Subcutaneous adipose tissue (tissue), 4 donors: ENCODE data around the gene HIPK2. TPM values are rescaled to one million over a fixed set of nuclear protein-coding genes. Genes with fewer than 3 reads are reported as not detected.

ENCODE experiments used
- total RNA-seq, 4 donors: library from RNA; depleted of rRNA; stranded (reverse); fragments of >200 nt; gene quantifications; one replicate each; pipeline ENCODE4 v1.1.0, GENCODE V29; 2016
- TF ChIP-seq, protein P1 (sequence below): fragments of 450-650 bp; IDR thresholded peaks from one replicate; pipeline ENCODE4 v1.5.1; 2016; ENCODE audit warnings: low read depth, mild to moderate bottlenecking, control low read depth, antibody characterized with exemption, moderate library complexity

Gene HIPK2
- total RNA-seq, 4 donors from 2014 or later = 30.4 to 89.8 (median 60.9) TPM

DNA sequence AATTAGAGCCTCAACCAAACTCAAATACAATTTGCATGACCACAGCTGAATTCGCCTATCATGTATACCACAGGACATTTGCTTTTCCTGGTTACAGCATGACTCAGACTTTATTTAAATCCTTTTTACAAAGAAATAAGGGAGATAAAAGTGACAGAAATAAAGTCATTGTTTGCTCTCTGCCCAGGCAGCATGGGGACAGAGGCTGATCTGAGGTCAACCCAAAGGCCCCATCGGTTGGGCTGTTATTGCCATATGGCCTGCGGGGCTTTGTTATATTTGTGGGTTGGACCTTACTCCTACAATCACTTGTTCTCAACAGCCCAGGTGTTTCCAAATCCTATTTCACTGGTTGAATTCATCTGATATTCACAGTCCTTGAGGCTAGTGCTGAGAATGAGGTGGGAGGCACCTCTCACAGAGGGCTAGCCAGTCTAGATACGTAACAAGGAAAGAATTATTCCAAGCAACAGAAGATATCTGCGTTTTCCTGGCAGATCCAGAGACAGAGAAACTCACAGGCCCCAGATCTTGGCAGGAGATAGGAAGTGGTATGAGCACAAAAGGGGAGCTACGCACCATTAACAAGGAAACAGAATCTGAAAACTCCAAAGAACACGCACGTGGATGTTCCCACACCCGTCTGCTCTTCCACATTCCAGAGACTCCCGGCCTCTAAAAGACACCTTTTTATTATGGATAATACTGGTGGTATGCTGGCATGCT is 117.3 kb downstream of the HIPK2 start:
- TF ChIP-seq, protein P1, sequence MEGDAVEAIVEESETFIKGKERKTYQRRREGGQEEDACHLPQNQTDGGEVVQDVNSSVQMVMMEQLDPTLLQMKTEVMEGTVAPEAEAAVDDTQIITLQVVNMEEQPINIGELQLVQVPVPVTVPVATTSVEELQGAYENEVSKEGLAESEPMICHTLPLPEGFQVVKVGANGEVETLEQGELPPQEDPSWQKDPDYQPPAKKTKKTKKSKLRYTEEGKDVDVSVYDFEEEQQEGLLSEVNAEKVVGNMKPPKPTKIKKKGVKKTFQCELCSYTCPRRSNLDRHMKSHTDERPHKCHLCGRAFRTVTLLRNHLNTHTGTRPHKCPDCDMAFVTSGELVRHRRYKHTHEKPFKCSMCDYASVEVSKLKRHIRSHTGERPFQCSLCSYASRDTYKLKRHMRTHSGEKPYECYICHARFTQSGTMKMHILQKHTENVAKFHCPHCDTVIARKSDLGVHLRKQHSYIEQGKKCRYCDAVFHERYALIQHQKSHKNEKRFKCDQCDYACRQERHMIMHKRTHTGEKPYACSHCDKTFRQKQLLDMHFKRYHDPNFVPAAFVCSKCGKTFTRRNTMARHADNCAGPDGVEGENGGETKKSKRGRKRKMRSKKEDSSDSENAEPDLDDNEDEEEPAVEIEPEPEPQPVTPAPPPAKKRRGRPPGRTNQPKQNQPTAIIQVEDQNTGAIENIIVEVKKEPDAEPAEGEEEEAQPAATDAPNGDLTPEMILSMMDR = no peak

DNA sequence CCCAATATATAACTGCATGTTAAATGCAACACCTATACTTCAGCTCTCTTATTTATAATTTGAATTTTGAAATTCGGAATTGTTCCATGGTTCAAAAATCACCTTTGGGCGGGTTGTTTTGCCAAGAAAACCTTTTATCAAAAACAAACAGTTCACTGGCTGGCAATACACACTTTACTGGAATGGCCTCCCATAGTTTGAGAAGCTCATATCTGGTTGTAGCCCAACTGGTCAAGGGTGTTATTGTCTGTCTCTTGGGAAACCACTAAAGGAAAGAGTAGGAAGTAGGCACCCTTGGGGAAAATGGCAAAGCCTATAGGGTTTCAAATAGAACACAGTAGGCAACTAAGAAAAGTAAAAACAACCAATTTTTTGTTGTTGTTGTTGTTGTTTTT is 117.9 kb downstream of the HIPK2 start:
- TF ChIP-seq, protein P1 = no peak

DNA sequence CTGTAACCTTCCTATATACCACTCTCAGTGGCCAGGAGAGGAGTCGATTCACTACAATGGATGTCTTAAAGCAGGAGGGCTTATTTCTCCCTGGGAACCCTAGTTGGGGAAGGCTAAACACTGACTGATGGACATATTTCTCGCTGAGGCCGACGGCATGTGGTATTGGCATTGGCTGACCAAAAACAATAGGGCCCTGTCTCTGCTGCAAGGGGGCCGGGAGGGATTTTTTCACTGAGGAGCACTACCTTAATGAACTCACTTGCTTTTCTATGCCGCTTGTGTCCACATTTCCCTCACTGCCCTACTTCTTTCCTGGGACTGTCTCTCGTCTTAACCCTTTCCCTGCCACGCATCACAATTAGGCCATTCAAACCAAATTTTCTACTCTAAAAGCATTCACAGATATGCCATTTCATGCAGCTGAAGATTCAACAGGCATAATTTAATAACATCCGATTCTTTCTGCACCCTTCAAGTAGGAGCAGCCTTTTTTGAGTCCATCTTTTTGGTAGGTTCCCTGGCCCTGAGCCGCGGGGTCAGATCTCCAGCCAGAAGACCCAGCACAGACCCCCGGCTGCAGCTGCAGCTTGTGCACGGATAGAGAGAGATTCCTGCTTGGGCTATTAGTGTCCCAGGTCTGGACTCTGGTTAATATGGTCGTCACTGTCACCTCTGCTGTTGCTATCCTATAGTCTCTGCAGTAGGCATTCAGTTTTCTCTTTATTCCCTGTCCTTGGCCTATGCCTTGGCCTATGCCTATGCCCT is 118.7 kb downstream of the HIPK2 start:
- TF ChIP-seq, protein P1 = no peak

DNA sequence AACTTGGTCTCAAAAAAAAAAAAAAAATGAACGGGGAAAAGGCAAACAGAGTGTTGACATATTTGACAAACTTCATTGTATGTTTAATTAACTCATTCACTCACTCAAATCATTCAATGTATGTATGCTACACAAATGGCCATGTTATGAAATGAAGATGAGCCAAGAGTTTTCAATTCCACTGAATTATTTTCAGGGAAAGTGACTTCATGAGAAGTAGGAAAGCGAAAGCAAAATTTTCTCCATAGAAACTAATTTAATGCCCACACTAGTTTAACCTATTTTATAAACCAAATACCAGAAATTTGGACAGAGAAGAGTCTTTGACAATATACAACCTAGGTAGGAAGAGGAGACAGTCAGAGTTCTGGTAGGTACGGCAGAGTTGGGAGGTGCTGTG is 119.5 kb downstream of the HIPK2 start:
- TF ChIP-seq, protein P1 = no peak

DNA sequence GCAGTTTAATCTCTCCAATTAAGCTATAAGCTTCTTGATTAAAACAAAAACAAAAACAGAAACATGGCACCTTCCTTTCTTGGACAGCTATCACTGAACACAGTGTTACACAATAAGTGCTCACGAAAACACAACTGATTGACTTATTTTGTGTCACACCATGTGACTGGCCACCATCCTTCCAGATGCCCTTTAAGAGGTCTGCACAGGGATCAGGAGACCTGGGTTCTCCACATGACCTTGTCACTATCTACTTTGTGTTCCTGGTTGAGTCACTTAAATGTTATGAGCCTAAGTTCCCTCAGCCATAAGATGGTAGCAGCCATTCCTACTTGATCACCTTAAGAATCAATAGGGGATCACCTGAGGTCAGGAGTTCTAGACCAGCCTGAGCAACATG is 120.1 kb downstream of the HIPK2 start:
- TF ChIP-seq, protein P1 = no peak

DNA sequence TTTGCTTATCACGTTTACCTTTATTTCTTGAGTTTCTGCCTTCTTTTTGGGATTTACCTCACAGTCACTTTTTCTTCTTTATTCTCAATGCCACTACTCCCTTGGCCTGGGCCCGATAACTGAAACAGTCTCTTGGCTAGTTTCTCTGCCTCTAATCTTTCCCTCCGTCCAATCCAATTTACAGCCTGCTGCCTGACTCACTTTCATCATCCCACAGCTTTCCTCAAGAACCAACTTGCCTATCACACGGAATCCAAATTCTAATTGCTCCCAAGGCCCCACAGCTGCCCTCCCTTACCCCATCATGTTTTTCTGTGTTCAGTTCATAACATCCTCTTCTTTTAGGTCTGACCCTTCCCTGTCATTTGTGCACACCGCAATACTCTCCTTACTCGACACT is 121.4 kb downstream of the HIPK2 start:
- TF ChIP-seq, protein P1 = no peak

DNA sequence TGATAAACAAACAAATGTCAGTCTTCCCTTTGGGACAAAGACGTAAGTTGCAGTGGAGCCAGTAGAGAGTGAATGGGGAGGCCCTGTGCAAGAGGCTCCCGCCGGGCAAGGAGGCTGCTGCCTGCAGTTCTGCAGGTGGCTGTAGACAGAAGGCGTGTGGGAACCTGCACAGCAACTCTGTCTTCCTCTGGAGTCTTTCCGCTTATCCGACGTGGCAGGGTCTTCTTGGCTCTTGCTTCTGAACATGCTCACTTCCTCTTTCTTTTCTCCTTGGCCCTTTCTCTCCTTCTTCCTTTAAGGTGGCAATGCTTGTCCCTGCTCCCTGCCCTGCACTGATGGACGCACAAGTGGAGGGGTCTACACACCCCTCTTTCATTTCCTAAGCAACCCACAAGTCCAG is 122.5 kb downstream of the HIPK2 start:
- TF ChIP-seq, protein P1 = no peak
